NCI-H82 (cell line): Measurements from ENCODE around the gene ANK3.

Source experiments
- DNase-seq: peaks from one replicate; lab custom pipeline; 2025; lab: John Stamatoyannopoulos, UW

The ANK3 gene

GRCh38 chr10:60224066-60224705 is 165.5 kb downstream of the ANK3 start:
- peak; percentile 76 for DNase-seq

- DNase-seq = no peak
These were observed 167.6 kb downstream of the ANK3 start for GRCh38 chr10:60222047-60222446.

- DNase-seq = no peak
These were observed 177.5 kb downstream of the ANK3 start for GRCh38 chr10:60212195-60212594.

GRCh38 chr10:60209874-60210570 is 179.7 kb downstream of the ANK3 start:
- no peak for DNase-seq

GRCh38 chr10:60208676-60209269 is 180.9 kb downstream of the ANK3 start:
- DNase-seq = peak; percentile 77

- no peak for DNase-seq
These were observed 181.8 kb downstream of the ANK3 start for GRCh38 chr10:60207894-60208293.

GRCh38 chr10:60206735-60207134 is 182.9 kb downstream of the ANK3 start:
- DNase-seq = no peak

GRCh38 chr10:60205741-60206140 is 183.9 kb downstream of the ANK3 start:
- no peak for DNase-seq

GRCh38 chr10:60203993-60204618 is 185.6 kb downstream of the ANK3 start:
- DNase-seq = peak; percentile 70

GRCh38 chr10:60200682-60201053 is 189.0 kb downstream of the ANK3 start:
- no peak for DNase-seq

- DNase-seq = no peak
These were observed 189.5 kb downstream of the ANK3 start for GRCh38 chr10:60200012-60200681.

GRCh38 chr10:60197206-60197605 is 192.5 kb downstream of the ANK3 start:
- no peak for DNase-seq

GRCh38 chr10:60194421-60194820 is 195.3 kb downstream of the ANK3 start:
- DNase-seq = no peak

- DNase-seq = no peak
These were observed 196.7 kb downstream of the ANK3 start for GRCh38 chr10:60192946-60193345.

GRCh38 chr10:60189861-60190475 is 199.7 kb downstream of the ANK3 start:
- DNase-seq = no peak

- DNase-seq = no peak
These were observed 201.1 kb downstream of the ANK3 start for GRCh38 chr10:60188548-60188947.

GRCh38 chr10:60187691-60188090 is 202.0 kb downstream of the ANK3 start:
- no peak for DNase-seq

GRCh38 chr10:60186315-60187071 is 203.2 kb downstream of the ANK3 start:
- no peak for DNase-seq

- no peak for DNase-seq
These were observed 204.3 kb downstream of the ANK3 start for GRCh38 chr10:60185421-60185820.

GRCh38 chr10:60182691-60183090 is 207.0 kb downstream of the ANK3 start:
- peak; percentile 12 for DNase-seq

- DNase-seq = no peak
These were observed 212.8 kb downstream of the ANK3 start for GRCh38 chr10:60176925-60177324.
